ENCODE measurements around the gene PDE4B.
A peak's percentile ranks its signal among the peaks of the same experiment; 100 is the strongest.

The PDE4B gene

DNA sequence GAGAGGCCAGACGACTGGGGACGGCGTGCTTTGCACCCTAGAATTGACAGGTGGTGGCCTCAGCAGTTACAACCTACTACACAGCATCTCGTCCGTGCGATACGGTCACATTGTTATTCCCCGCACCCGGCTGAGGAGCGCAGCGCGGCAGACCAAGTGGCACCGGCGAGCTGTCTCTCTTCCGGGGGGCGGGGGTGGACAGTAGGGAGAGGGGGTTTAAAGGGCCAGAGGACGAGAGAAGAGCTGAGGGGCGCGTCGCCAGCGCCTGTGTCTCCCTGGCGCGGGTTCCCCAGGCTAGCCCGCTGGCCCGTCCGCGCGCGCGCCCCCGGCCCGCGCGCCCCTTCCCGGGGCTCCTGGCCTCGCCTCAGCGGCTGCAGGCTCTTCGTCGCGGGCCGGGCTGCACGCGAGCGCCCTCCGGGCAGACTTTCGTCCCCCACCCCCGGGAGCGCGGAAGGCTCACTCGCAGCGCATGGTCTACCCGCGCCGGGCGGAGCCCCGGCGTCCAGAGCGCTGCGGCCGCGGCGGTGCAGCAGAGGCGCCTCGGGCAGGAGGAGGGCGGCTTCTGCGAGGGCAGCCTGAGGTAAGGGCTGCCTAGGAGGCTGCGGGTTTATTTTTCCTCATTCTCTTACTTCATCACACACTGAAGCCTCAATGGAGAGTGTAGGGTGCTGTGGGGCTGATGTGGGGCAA is at the start of gene PDE4B:
TSS of gene PDE4B (plus strand) at position 227 of the 690 bp plus-strand sequence.
- Mint-ChIP-seq H3K4me3 (no peak within 1 kb of the TSS), H3K27me3 (peaks cover 64% of the 10 kb centered on the region), H3K4me1 (ENCODE audit: low read depth) (no peaks in the 10 kb centered on the region), H3K9me3 (peaks cover 16% of the 10 kb centered on the region), H3K36me3 (ENCODE audit: low read depth) (no peaks in the 10 kb centered on the region), H3K27ac (no peak within 1 kb of the TSS)

DNA sequence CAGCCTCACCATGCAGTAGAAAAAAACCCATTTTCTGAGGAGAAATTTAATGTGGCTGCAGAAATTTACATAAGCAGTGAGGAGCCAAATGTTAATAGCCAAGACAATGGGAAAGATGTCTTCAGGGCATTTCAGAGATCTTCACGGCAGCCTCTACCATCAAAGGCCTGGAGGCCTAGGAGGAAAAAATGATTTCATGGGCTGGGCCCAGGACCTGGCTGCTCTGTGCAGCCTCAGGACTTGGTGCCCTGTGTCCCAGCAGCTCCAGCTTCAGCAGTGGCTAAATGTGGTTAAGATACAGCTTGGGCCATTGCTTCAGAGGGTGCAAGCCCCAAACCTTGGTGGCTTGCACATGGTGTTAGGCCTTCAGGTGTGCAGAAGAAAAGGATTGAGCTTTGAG is 48.0 kb upstream of the PDE4B start:
- no peaks in the 10 kb centered on the region for H3K36me3 Mint-ChIP-seq (ENCODE audit: low read depth)

DNA sequence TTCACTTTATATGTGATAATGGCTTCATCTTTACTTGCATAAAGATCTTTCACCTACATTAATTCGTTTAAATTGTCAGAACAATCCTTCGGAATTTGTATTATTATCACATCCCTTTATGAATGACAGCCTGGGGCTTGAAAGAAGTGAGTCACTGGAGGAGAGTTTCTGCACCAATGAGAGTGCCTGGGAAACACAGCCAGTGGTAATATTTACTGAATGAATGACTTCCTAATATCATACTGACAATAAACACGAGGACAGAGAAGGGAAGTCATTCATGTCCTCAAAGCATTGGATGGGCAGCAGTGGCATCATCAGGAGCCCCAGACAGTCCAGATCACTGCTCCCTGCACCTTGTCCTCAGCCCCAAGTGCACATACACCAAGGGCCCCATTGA is 40.7 kb upstream of the PDE4B start:
- Mint-ChIP-seq H3K4me1 (ENCODE audit: low read depth) (no peaks in the 10 kb centered on the region), H3K36me3 (ENCODE audit: low read depth) (no peaks in the 10 kb centered on the region), H3K27me3 (peaks cover 16% of the 10 kb centered on the region), H3K27ac (no peak overlapping the region), H3K9me3 (no peaks in the 10 kb centered on the region), H3K4me3 (no peak overlapping the region)

More for the DNA sequence above, 48.0 kb upstream of the PDE4B start:
- H3K27ac Mint-ChIP-seq, result no peak overlapping the region
- peaks cover 16% of the 10 kb centered on the region for H3K27me3 Mint-ChIP-seq
- no peak overlapping the region for H3K4me3 Mint-ChIP-seq
- peaks cover 11% of the 10 kb centered on the region for H3K9me3 Mint-ChIP-seq
- no peaks in the 10 kb centered on the region for H3K4me1 Mint-ChIP-seq (ENCODE audit: low read depth)

DNA sequence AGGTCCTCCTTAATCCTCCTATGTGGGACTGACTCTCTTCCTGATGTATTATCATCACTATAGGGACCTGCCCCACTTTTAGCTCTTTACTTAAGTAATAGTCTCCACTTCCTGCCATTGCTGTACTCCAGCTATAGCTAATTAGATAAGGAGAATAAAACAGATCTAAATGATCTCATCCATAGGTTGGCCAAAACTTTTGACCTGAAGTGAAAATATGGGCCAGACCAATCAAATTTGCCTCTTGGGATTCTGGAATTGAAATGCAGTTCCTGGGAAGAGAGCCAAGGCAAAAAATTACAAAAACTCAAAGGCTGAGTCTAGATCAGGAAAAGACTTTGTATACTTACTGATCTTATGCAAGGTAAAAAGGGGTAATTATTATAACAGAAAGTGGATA is 36.1 kb upstream of the PDE4B start:
- no peak overlapping the region for H3K27ac Mint-ChIP-seq
- H3K9me3 Mint-ChIP-seq, result no peaks in the 10 kb centered on the region
- no peaks in the 10 kb centered on the region for H3K4me1 Mint-ChIP-seq (ENCODE audit: low read depth)
- H3K27me3 Mint-ChIP-seq, result peaks cover 15% of the 10 kb centered on the region
- H3K36me3 Mint-ChIP-seq (ENCODE audit: low read depth), result no peaks in the 10 kb centered on the region
- no peak overlapping the region for H3K4me3 Mint-ChIP-seq

DNA sequence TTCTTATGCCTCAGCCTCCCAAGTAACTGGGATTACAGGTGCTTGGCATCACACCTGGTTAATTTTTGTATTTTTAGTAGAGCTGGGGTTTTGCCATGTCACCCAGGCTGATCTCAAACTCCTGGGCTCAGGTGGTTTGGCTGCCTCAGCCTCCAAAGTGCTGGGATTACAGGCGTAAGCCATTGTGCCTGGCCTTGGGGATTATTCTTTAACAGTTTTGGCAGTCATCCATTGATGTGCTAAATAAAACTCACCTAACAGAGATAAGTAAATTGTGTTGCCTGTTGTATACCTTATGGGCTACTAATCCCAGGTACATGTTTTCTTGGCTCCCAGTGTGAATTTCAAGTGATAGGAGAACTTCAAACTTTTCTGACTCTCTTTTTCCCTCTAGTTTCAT is 35.2 kb upstream of the PDE4B start:
- H3K27ac Mint-ChIP-seq, result no peak overlapping the region
- no peaks in the 10 kb centered on the region for H3K4me1 Mint-ChIP-seq (ENCODE audit: low read depth)
- H3K36me3 Mint-ChIP-seq (ENCODE audit: low read depth), result no peaks in the 10 kb centered on the region
- H3K27me3 Mint-ChIP-seq, result peaks cover 15% of the 10 kb centered on the region
- H3K4me3 Mint-ChIP-seq, result no peak overlapping the region
- H3K9me3 Mint-ChIP-seq, result no peaks in the 10 kb centered on the region

DNA sequence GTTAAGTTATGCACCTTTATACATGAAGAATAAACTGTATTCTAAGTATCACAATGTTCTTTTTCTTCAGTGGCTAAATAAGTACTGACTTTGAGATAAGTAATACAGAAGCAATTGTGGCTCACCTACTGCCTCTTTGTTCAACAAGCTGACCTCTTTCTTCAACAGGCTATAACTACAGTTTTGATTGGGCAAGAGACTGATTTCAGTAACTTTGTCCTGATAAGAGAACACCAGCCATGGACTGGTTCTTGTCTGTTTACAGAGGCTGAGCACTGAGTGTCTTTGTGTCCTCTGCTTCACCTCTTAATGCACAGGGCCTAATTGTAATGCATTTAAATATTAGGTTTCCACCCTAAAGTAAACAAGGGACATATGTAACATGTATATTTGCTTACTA is 34.6 kb upstream of the PDE4B start:
- Mint-ChIP-seq H3K4me3 (no peak overlapping the region), H3K4me1 (ENCODE audit: low read depth) (no peaks in the 10 kb centered on the region), H3K36me3 (ENCODE audit: low read depth) (no peaks in the 10 kb centered on the region), H3K27me3 (peaks cover 15% of the 10 kb centered on the region), H3K9me3 (no peaks in the 10 kb centered on the region), H3K27ac (no peak overlapping the region)

DNA sequence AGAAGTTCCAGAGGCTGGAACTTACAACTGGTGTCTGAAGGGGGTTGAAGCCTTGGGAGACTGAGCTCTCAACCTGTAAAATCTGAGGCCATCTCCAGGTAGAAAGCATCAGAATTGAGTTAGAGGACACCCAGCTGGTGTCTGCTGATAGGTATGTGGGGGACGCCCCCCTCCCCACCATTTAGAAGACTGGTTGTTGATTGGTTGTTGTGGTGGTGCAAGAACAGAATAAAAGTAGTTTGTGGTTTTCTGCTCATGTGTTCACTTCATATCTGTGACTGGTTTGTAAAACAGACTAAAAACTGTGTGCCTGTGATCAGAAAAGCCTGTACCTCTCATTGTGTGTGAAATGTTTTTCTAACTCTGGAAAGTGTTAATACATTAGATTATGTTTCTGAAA is 33.2 kb upstream of the PDE4B start:
- Mint-ChIP-seq H3K4me3 (no peak overlapping the region), H3K27me3 (peaks cover 15% of the 10 kb centered on the region), H3K4me1 (ENCODE audit: low read depth) (no peaks in the 10 kb centered on the region), H3K9me3 (no peaks in the 10 kb centered on the region), H3K27ac (no peak overlapping the region), H3K36me3 (ENCODE audit: low read depth) (no peaks in the 10 kb centered on the region)

DNA sequence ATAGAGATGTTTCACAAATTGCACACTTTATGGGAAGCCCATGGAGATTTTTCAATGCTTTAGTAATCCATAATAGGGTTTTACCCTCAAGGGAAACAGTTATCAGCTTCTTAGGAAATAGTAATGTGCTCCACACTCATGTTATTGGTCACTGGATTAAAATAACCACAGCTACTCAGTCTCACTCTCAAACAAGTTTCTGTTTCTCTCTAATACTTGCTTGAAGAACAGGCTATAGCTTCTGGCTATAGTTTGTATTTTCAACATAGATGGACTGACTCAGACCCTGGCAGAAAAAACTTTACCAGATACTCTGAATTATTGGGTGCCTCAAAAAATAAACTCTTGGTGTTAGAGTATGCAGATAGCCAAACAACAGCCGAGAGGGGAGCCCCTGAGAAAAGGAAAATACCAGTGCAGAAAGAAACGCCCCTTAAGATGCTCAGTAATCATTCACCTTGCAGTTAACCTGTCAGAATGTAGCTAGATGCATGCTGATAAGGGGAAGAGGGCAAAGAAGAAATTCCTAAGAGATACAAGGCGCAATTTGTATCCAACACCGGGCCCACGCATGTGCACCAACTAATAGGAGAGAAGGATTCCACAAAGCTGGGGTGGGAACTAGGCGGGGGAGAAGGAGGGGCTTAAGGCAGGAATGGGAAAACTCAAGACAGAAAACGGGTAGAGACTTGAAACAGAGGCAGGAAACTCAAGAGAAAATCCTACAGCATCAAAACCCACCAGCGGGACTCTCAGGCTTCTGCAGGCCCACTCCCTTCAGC is 30.4 kb upstream of the PDE4B start:
- Mint-ChIP-seq H3K9me3 (peaks cover 6% of the 10 kb centered on the region), H3K36me3 (ENCODE audit: low read depth) (no peaks in the 10 kb centered on the region), H3K27me3 (peaks cover 6% of the 10 kb centered on the region), H3K4me1 (ENCODE audit: low read depth) (no peaks in the 10 kb centered on the region), H3K4me3 (no peak overlapping the region), H3K27ac (no peak overlapping the region)

DNA sequence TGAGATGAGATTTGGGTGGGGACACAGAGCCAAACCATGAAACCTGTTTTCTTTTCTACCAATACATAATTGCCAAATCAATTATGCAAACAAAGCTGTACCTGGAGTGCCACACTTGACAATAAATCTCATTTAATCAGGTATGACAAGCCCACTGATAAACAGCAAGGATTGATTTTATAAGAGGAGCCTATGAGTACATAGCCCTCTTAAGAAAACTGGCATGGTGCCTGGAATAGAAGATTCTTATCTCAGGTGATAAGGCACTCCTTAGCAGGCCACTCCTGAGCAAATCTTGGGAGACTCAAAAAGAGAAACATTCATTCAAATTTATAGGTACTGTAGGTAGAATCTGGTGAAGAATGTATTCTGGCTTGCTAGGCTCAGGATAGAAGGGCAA is 28.6 kb upstream of the PDE4B start:
- Mint-ChIP-seq H3K36me3 (ENCODE audit: low read depth) (no peaks in the 10 kb centered on the region), H3K27me3 (peaks cover 6% of the 10 kb centered on the region), H3K4me1 (ENCODE audit: low read depth) (no peaks in the 10 kb centered on the region), H3K9me3 (peaks cover 6% of the 10 kb centered on the region), H3K27ac (no peak overlapping the region), H3K4me3 (no peak overlapping the region)

DNA sequence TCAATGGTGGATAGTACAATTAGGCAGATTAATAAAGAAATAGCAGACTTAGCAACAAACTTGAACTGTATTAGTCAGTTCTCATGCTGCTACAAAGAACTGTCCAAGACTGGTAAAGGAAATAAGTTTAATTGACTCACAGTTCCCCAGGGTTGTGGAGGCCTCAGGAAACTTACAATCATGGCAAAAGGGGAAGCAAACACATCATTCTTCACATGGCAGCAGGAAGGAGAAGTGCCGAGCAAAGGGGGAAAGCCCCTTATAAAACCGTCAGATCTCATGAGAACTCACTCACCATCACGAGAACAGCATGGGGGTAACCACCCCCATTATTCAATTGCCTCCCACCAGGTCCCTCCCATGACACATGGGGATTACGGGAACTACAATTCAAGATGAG is 27.1 kb upstream of the PDE4B start:
- H3K27ac Mint-ChIP-seq, result no peak overlapping the region
- no peak overlapping the region for H3K4me3 Mint-ChIP-seq
- peaks cover 6% of the 10 kb centered on the region for H3K9me3 Mint-ChIP-seq
- no peaks in the 10 kb centered on the region for H3K36me3 Mint-ChIP-seq (ENCODE audit: low read depth)
- H3K4me1 Mint-ChIP-seq (ENCODE audit: low read depth), result no peaks in the 10 kb centered on the region
- peaks cover 8% of the 10 kb centered on the region for H3K27me3 Mint-ChIP-seq

DNA sequence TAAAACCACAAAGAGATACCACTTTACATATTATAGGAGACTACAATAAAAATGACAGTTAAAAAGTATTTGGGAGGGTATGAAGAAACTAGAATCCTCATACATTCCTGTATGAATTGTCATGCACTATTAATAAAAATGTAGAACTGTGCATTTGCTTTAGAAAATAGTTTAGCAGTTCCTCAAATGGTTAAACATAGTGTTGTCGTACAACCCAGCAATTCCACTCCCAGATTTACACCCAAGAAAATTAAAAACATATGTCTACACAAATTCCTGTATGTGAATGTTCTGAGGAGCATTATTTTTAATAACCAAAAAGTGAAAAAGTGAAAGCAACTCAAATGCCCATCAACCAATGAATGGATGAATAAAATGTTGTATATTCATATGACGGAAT is 23.1 kb upstream of the PDE4B start:
- Mint-ChIP-seq H3K27me3 (peaks cover 15% of the 10 kb centered on the region), H3K9me3 (peaks cover 6% of the 10 kb centered on the region), H3K36me3 (ENCODE audit: low read depth) (no peaks in the 10 kb centered on the region), H3K4me3 (no peak overlapping the region), H3K27ac (no peak overlapping the region), H3K4me1 (ENCODE audit: low read depth) (no peaks in the 10 kb centered on the region)

DNA sequence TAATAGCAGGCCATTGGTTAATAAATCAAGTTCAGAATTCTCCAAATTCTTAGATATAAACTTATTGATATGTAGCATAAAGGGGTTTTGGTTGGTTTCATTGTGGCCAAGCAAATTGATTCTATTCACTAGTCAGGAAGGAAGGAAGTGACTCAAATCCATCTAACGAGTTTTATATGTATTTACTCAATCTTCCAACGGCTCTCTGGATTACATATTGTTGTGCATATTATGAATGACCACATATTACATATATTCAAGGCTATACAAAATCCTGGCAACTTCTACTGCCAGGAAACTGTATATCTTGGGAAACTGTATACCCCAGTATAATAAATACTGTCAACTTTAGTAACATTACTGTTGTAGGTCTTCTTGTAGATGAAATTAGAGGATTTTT is 20.1 kb upstream of the PDE4B start:
- no peak overlapping the region for H3K4me3 Mint-ChIP-seq
- H3K36me3 Mint-ChIP-seq (ENCODE audit: low read depth), result no peaks in the 10 kb centered on the region
- H3K9me3 Mint-ChIP-seq, result peaks cover 2% of the 10 kb centered on the region
- H3K27ac Mint-ChIP-seq, result no peak overlapping the region
- H3K27me3 Mint-ChIP-seq, result peaks cover 15% of the 10 kb centered on the region
- no peaks in the 10 kb centered on the region for H3K4me1 Mint-ChIP-seq (ENCODE audit: low read depth)

DNA sequence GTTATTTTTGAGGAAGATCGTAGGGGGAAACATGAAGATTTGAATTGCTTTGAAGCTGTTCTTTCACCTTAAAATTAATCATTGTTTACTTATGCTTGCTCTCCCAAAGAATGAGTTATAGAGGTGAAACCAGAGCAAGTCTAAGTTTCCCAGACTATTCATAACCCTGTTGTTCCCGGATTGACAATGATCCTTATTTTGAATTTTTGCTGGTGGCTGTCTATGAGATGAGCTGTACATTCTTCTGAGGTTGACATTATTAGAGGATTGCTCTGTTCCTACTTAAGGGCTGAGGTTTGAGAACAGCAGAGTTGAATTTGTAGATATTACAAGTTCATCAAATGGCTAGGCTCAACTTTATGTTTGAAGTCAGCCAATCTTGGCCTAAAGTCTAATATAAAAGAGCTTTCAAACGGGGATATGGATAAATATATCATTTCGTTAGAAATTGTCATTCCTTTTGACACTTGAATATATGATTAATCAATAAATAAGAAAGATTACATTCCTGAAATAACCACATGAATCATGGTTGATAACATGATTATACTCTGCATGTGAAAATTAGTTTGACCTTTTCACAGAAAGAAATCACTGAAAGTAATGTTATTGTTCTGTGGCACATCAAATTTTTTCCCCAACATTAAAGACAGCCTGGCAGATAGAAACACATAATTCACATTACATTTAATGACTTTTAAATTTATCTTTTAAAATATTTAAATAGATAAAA is 19.1 kb upstream of the PDE4B start:
- H3K27ac Mint-ChIP-seq, result peak overlapping the region; percentile 10
- H3K36me3 Mint-ChIP-seq (ENCODE audit: low read depth), result no peaks in the 10 kb centered on the region
- H3K9me3 Mint-ChIP-seq, result peaks cover 4% of the 10 kb centered on the region
- no peaks in the 10 kb centered on the region for H3K4me1 Mint-ChIP-seq (ENCODE audit: low read depth)
- H3K4me3 Mint-ChIP-seq, result no peak overlapping the region
- peaks cover 18% of the 10 kb centered on the region for H3K27me3 Mint-ChIP-seq

DNA sequence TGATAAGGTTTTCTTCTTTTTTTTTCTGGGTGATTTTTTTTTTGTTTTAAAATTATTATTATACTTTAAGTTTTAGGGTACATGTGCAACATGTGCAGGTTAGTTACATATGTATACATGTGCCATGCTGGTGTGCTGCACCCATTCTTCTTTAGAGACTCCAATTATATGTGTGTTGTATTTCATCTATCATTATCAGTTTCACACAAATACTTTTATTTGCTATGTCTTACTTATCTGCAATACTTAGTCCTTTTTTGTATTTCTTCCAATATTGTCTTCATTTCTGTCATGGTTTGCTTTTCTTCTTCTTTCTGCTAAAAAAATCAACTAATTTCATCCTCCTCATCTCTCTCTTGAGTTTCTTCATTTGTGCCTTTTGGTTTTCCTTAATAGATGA is 3.9 kb upstream of the PDE4B start:
- H3K9me3 Mint-ChIP-seq, result peaks cover 16% of the 10 kb centered on the region

DNA sequence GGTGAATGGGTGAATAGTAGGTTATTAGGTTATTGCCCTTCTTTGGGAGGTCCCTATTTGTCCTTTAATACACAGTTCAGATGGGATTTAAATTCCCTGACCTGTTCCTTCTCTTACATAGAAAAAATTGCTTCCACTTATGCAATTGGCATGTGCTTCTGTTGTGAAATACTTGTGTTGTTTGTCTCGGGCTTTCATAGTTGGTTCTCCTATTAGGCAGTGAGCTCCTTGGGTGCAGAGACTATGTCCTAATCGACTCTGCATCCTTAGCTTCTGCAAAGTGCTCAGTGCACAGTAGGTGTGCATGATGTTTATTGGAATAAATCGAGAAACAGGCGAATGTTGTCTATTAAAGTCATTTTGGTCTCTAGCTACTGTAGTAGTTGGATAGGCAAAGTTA is 1.3 kb upstream of the PDE4B start:
- Mint-ChIP-seq H3K9me3 (peaks cover 16% of the 10 kb centered on the region), H3K4me1 (ENCODE audit: low read depth) (no peaks in the 10 kb centered on the region), H3K4me3 (no peak overlapping the region), H3K27ac (no peak overlapping the region), H3K36me3 (ENCODE audit: low read depth) (no peaks in the 10 kb centered on the region), H3K27me3 (peaks cover 60% of the 10 kb centered on the region)

More for the DNA sequence above, 3.9 kb upstream of the PDE4B start:
- Mint-ChIP-seq H3K27ac (no peak overlapping the region), H3K27me3 (peaks cover 39% of the 10 kb centered on the region), H3K4me3 (no peak overlapping the region), H3K4me1 (ENCODE audit: low read depth) (no peaks in the 10 kb centered on the region), H3K36me3 (ENCODE audit: low read depth) (no peaks in the 10 kb centered on the region)

Measured in stimulated activated naive CD8-positive, alpha-beta T cell treated with anti-CD3 and anti-CD28 coated beads, Interleukin-15, Interleukin-2, amounts not matched to agents 100 ng/mL and 50 ng/mL, for 24 hours (primary cell).